NCI-H2227 treated with DMSO at 0.1 percent for 48 hours (cell line): ENCODE measurements around the gene PGK2.
"Not testable (repeated sequence)": the region's sequence is repeated elsewhere in the genome, so short reads cannot be mapped to it uniquely, and the experiment has no call there.

Experiments
- DNase-seq: peaks from one replicate; lab custom pipeline; 2025; lab: John Stamatoyannopoulos, UW

PGK2 gene

GRCh38 chr6:49787176-49787575 is at the start of gene PGK2:
Gene PGK2 (minus strand): TSS chr6:49787285. CDS start chr6:49787187, 98 bp downstream.
- no peak for DNase-seq

GRCh38 chr6:49835140-49835539 is 48.1 kb upstream of the PGK2 start:
- no peak for DNase-seq

GRCh38 chr6:49833386-49833785 is 46.3 kb upstream of the PGK2 start:
- DNase-seq = no peak

- no peak for DNase-seq
Measured at GRCh38 chr6:49826743-49827406, 39.8 kb upstream of the PGK2 start.

GRCh38 chr6:49815166-49815565 is 28.1 kb upstream of the PGK2 start:
- DNase-seq = no peak

GRCh38 chr6:49813248-49813647 is 26.2 kb upstream of the PGK2 start:
- DNase-seq = no peak

- no peak for DNase-seq
Measured at GRCh38 chr6:49806145-49806544, 19.1 kb upstream of the PGK2 start.

- no peak for DNase-seq
Measured at GRCh38 chr6:49805246-49805645, 18.2 kb upstream of the PGK2 start.

GRCh38 chr6:49801525-49801924 is 14.4 kb upstream of the PGK2 start:
- no peak for DNase-seq

GRCh38 chr6:49799090-49799489 is 12.0 kb upstream of the PGK2 start:
- no peak for DNase-seq

- not testable (repeated sequence) for DNase-seq
Measured at GRCh38 chr6:49796842-49797455, 9.9 kb upstream of the PGK2 start.

- no peak for DNase-seq
Measured at GRCh38 chr6:49790341-49790740, 3.3 kb upstream of the PGK2 start.

GRCh38 chr6:49784272-49784671 is 2.8 kb downstream of the PGK2 start:
- no peak for DNase-seq

GRCh38 chr6:49782725-49783124 is 4.4 kb downstream of the PGK2 start:
- no peak for DNase-seq

- DNase-seq = no peak
Measured at GRCh38 chr6:49782293-49782692, 4.8 kb downstream of the PGK2 start.

GRCh38 chr6:49776444-49776843 is 10.6 kb downstream of the PGK2 start:
- DNase-seq = no peak

- no peak for DNase-seq
Measured at GRCh38 chr6:49775043-49775442, 12.0 kb downstream of the PGK2 start.

- no peak for DNase-seq
Measured at GRCh38 chr6:49772285-49772684, 14.8 kb downstream of the PGK2 start.

- DNase-seq = no peak
Measured at GRCh38 chr6:49766762-49767161, 20.3 kb downstream of the PGK2 start.

- DNase-seq = no peak
Measured at GRCh38 chr6:49764571-49765236, 22.4 kb downstream of the PGK2 start.

- no peak for DNase-seq
Measured at GRCh38 chr6:49744259-49744658, 42.8 kb downstream of the PGK2 start, which contains the start of gene CRISP3. Gene CRISP3 (minus strand): TSS chr6:49744388. CDS start chr6:49744367, 21 bp downstream.

- DNase-seq = no peak
Measured at GRCh38 chr6:49743429-49743828, 43.7 kb downstream of the PGK2 start.

GRCh38 chr6:49739423-49739822 is 47.7 kb downstream of the PGK2 start:
- peak; percentile 72 for DNase-seq
